Coronary artery (tissue), 2 donors: ENCODE measurements around the gene TBC1D8.

Source experiments
- DNase-seq: peaks from one replicate; pipeline ENCODE4 v3.0.0-alpha.2; 2017; ENCODE audit warnings: low spot score
- H3K27ac ChIP-seq, 2 donors: fragments of 200-600 bp; sonication (generic); one replicate each; pipeline ENCODE4 v1.5.1; 2016 to 2019
- H3K4me3 ChIP-seq: fragments of 200-600 bp; sonication (generic); 2 replicates; pipeline ENCODE4 v1.5.1; 2016; ENCODE audit warnings: mild to moderate bottlenecking, moderate library complexity
- TF ChIP-seq, protein P1 (sequence below): fragments of 200-600 bp; sonication (generic); IDR thresholded peaks from one replicate; pipeline ENCODE4 v1.5.1; 2019; ENCODE audit warnings: antibody characterized with exemption

Gene TBC1D8

DNA sequence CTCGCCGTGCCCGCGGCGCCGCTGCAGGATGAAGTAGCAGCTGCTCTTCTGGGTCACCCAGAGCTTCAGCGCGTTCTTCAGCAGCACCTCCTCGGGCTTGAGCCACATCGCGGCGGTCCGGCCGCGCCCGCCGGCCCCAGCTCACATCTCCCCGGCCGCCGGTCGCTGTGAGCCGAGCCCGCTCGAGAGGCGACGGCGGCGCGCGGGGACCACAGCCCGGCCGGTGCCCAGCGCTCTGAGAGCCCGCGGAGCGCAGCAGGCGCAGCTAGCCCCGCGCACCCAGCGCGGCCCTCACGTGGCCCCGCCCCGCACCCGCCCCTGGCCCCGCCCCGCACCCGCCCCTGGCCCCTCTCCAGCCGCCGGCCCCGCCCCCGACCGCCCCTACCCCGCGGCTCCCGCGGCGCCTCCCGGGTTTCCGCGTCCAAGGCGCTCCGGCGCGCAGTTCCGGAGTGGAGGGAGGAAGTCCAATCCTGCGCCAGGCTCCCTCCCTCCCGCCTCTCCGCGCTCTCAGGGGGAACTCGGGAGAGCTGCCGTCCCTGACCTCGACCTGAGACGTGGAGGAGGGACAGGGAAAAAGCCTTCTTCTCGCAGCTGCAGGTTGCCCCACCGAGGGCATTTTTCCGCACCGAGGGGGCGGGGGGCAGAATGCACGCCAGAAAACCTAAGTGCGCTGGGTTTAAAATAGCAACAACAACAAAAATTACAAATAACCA is at the start of gene TBC1D8:
Gene TBC1D8 (minus strand): TSS at position 237 of the 713 bp plus-strand sequence. CDS start 129 bp downstream, at position 108.
- H3K4me3 ChIP-seq: peak within 1 kb of the TSS; percentile 85
- peak; percentile 94 for DNase-seq
- peak within 1 kb of the TSS; percentile 63 to 90 for H3K27ac ChIP-seq
- TF ChIP-seq, protein P1, sequence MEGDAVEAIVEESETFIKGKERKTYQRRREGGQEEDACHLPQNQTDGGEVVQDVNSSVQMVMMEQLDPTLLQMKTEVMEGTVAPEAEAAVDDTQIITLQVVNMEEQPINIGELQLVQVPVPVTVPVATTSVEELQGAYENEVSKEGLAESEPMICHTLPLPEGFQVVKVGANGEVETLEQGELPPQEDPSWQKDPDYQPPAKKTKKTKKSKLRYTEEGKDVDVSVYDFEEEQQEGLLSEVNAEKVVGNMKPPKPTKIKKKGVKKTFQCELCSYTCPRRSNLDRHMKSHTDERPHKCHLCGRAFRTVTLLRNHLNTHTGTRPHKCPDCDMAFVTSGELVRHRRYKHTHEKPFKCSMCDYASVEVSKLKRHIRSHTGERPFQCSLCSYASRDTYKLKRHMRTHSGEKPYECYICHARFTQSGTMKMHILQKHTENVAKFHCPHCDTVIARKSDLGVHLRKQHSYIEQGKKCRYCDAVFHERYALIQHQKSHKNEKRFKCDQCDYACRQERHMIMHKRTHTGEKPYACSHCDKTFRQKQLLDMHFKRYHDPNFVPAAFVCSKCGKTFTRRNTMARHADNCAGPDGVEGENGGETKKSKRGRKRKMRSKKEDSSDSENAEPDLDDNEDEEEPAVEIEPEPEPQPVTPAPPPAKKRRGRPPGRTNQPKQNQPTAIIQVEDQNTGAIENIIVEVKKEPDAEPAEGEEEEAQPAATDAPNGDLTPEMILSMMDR: no peak

DNA sequence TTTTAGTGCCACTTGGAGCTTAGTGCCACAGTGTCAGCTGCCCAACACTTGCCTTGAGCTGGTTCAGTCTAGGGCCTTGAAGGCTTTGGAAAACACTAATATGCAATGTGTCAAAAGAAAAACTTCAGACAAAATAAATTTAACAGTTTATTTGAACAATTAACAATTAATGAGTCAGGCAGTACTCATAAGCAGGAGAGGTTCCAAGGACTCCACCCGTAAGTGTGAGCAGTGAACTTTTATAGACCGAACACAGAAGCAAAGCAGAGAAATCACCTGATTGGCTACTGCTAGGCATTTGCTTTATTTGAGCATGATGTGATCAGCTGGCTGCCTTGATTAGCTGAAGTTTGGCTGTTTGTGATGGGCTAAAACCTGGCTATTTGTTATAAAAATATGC is 49.5 kb upstream of the TBC1D8 start:
- no peak for DNase-seq
- Histone ChIP-seq H3K4me3 (no peak overlapping the region), H3K27ac (no peak overlapping the region)
- TF ChIP-seq, protein P1: no peak

DNA sequence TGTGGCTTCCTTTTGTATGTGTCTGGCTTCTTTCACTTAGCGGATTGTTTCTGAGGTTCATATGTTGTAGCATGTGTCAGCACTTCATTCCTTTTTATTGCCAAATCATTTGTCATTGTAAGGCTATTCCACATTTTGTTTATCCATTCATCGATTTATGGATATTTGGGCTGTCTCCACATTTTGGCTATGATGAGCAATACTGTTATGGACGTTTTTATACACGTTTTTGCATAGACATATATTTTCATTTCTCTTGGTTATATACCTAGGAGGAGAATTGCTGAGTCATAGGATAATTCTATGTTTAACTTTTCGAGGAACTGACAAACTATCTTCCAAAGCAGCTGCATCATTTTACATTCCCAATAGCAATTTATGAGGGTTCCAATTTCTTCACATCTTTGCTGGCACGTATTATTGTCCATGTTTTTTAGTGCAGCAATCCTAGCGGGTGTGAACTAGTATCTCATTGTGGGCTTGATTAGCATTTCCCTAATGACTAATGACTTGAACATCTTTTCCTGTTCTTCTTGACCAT is 48.1 kb upstream of the TBC1D8 start:
- Histone ChIP-seq H3K4me3 (no peak overlapping the region), H3K27ac (no peak overlapping the region)
- DNase-seq: no peak
- TF ChIP-seq, protein P1: no peak

DNA sequence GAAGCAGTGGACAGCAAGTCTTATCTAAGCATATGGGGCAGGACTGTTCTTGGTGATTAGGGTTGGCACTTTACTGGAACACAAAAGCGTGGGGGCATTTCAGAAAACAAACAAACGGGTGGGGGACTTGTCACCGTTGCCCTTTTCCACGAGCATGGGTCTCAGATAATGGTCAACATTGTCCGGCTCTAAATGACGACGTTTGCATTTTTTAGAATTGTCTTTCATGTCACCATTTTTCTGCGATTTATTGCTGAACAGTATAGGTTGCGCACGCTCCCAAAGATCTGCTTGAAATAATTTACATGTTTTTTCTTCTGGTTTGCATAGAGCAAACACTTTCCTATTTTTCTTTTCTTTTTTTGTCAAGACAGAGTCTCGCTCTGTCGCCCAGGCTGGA is 46.6 kb upstream of the TBC1D8 start:
- no peak overlapping the region for H3K4me3 ChIP-seq

DNA sequence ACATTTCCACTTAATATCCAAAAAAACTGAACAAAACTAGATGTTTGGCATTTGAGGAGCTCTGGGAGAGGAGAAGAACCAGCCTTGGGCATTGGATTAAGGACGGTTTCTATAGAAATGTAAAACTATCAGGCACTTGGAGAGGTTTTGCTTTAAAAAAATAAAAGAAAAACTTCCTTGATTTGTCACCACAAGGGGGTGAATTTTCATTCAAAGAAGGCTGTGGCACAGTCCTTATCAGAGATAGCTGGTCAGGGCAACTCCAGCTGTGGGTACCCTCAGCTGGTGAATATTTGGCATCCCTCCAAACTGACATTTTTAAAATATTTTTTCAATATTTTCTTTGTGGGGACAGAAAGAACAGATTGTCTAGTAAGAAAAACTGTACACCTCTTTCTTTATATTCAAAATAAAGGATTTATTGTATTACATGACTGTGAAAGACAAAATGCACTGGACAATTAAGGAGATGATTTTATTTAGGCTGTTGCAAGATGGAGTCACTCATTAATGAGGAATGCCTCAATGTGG is 46.1 kb upstream of the TBC1D8 start:
- no peak overlapping the region for H3K27ac ChIP-seq
- DNase-seq: no peak
- H3K4me3 ChIP-seq: no peak overlapping the region
- TF ChIP-seq, protein P1: no peak

More for the DNA sequence above, 46.6 kb upstream of the TBC1D8 start:
- TF ChIP-seq, protein P1: no peak
- no peak for DNase-seq
- H3K27ac ChIP-seq: no peak overlapping the region

DNA sequence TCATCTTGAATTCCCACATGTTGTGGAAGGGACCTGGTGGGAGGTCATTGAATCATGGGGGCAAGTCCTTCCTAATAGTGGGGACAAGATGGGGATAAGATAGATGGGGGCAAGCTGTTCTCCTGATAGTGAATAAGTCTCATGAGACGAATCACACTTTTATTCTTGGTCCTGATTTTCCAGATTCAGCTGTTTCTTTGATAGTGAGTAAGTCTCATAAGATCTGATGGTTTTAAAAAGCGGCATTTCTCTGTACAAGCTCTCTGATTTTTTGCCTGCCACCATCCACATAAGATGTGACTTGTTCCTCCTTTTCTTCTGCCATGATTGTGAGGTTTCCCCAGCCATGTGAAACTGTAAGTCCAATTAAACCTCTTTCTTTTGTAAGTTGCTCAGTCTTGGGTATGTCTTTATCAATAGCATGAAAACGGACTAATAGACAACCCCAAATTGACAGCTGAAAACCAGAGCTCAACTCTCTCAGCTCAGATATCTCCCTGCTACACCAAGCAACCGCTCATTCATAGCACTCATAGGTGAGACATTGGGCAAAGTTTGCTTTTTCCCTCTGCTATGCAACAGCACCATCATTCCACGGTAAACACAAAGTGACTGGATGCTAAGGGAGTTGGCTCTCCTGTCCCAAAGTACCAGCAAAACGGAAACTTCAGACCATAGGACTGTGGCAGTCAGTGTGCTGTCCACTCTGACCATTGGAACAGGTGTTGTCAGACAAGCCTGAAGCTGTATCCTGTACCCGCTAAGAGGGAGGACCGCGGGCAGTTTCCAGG is 44.9 kb upstream of the TBC1D8 start:
- Histone ChIP-seq H3K4me3 (no peak overlapping the region), H3K27ac (no peak overlapping the region)
- no peak for DNase-seq
- TF ChIP-seq, protein P1: no peak
